Mesenchymal stem cell (in vitro differentiated cells and primary cell): ENCODE results near the gene ARPC2.

Source experiments
- DNase-seq: peaks from one replicate; pipeline ENCODE4 v3.0.0-alpha.2; 2013
- H2AFZ ChIP-seq: one replicate; pipeline ENCODE4 v1.6.1; 2013; ENCODE audit warnings: low read depth, mild to moderate bottlenecking, control low read depth, inconsistent platforms, low read length, moderate library complexity
- H2AK5ac ChIP-seq: 2 replicates; pipeline ENCODE4 v1.6.1; 2013; ENCODE audit warnings: low read length, moderate library complexity, mild to moderate bottlenecking, inconsistent platforms; ENCODE audit not compliant: severe bottlenecking
- H2BK120ac ChIP-seq: one replicate; pipeline ENCODE4 v1.6.1; 2013; ENCODE audit warnings: low read depth, mild to moderate bottlenecking, inconsistent platforms, low read length, moderate library complexity
- H2BK12ac ChIP-seq, 2 experiments: one replicate each; pipeline ENCODE4 v1.6.1; 2013; ENCODE audit warnings: inconsistent platforms in 2 of 2, low read length in 2 of 2, mild to moderate bottlenecking in 2 of 2, moderate library complexity in 2 of 2, control low read depth in 1 of 2
- H2BK15ac ChIP-seq: one replicate; pipeline ENCODE4 v1.6.1; 2013; ENCODE audit warnings: mild to moderate bottlenecking, low read depth, inconsistent platforms; ENCODE audit not compliant: poor library complexity, severe bottlenecking
- H2BK5ac ChIP-seq: 2 replicates; pipeline ENCODE4 v1.6.1; 2013; ENCODE audit warnings: low read depth, mild to moderate bottlenecking, low read length, control low read depth, inconsistent platforms; ENCODE audit not compliant: poor library complexity, severe bottlenecking
- H3K14ac ChIP-seq, 2 experiments: one replicate each; pipeline ENCODE4 v1.6.1; 2013; ENCODE audit warnings: inconsistent platforms in 2 of 2, low read length in 2 of 2, control low read depth in 1 of 2, mild to moderate bottlenecking in 1 of 2, moderate library complexity in 1 of 2
- H3K18ac ChIP-seq, 2 experiments: one replicate each; pipeline ENCODE4 v1.6.1; 2013; ENCODE audit warnings: inconsistent platforms in 2 of 2, low read length in 2 of 2, control low read depth in 1 of 2, low read depth in 1 of 2, mild to moderate bottlenecking in 1 of 2
- H3K23ac ChIP-seq, 2 experiments: one replicate each; pipeline ENCODE4 v1.6.1; 2013; ENCODE audit warnings: inconsistent platforms in 2 of 2, low read length in 2 of 2, mild to moderate bottlenecking in 2 of 2, moderate library complexity in 2 of 2, control low read depth in 1 of 2
- H3K27ac ChIP-seq: 2 replicates; pipeline ENCODE4 v1.5.1; 2013; ENCODE audit warnings: mild to moderate bottlenecking, moderate library complexity, low read length, control low read depth, inconsistent platforms; ENCODE audit not compliant: poor library complexity, severe bottlenecking
- H3K27me3 ChIP-seq, 2 experiments: 2 replicates each; pipeline versions ENCODE4 v1.6.1 to v1.7.0; 2013; ENCODE audit warnings: low read length in 2 of 2, mild to moderate bottlenecking in 2 of 2, moderate library complexity in 2 of 2, control low read depth in 1 of 2, inconsistent platforms in 1 of 2; ENCODE audit not compliant: control insufficient read depth in 1 of 2, insufficient read depth in 1 of 2
- H3K36me3 ChIP-seq, 2 experiments: 2 replicates each; pipeline versions ENCODE4 v1.6.1 to v1.7.0; 2013; ENCODE audit warnings: low read length in 2 of 2, control low read depth in 1 of 2, inconsistent platforms in 1 of 2, low read depth in 1 of 2, mild to moderate bottlenecking in 1 of 2; ENCODE audit not compliant: insufficient read depth in 2 of 2, control insufficient read depth in 1 of 2
- H3K4ac ChIP-seq, 2 experiments: one replicate each; pipeline ENCODE4 v1.6.1; 2013; ENCODE audit warnings: inconsistent platforms in 2 of 2, low read length in 2 of 2, mild to moderate bottlenecking in 2 of 2, moderate library complexity in 2 of 2, control low read depth in 1 of 2, low read depth in 1 of 2
- H3K4me1 ChIP-seq: 2 replicates; pipeline ENCODE4 v1.6.1; 2013; ENCODE audit warnings: low read depth, low read length, control low read depth; ENCODE audit not compliant: control insufficient read depth, insufficient read depth
- H3K4me2 ChIP-seq: 2 replicates; pipeline ENCODE4 v1.6.1; 2013; ENCODE audit warnings: low read length, mild to moderate bottlenecking, inconsistent platforms; ENCODE audit not compliant: poor library complexity, severe bottlenecking
- H3K4me3 ChIP-seq, 2 experiments: 2 replicates each; pipeline versions ENCODE4 v1.5.1 to v1.7.0; 2013; ENCODE audit warnings: low read length in 2 of 2, mild to moderate bottlenecking in 2 of 2, control low read depth in 1 of 2, low read depth in 1 of 2; ENCODE audit not compliant: insufficient read depth in 1 of 2
- H3K79me1 ChIP-seq: replicated peaks from 2 replicates; pipeline ENCODE4 v1.6.1; 2013; ENCODE audit warnings: mild to moderate bottlenecking, control low read depth, low read length, inconsistent platforms; ENCODE audit not compliant: poor library complexity, severe bottlenecking
- H3K9ac ChIP-seq: 2 replicates; pipeline ENCODE4 v1.7.0; 2013; ENCODE audit warnings: mild to moderate bottlenecking, low read length, moderate library complexity
- H3K9me3 ChIP-seq: 2 replicates; pipeline ENCODE4 v1.7.0; 2013; ENCODE audit warnings: mild to moderate bottlenecking, low read length; ENCODE audit not compliant: control insufficient read depth
- H4K8ac ChIP-seq: one replicate; pipeline ENCODE4 v1.6.1; 2013; ENCODE audit warnings: inconsistent platforms, mild to moderate bottlenecking, low read length, moderate library complexity
- H4K91ac ChIP-seq: one replicate; pipeline ENCODE4 v1.6.1; 2013; ENCODE audit warnings: mild to moderate bottlenecking, low read length, inconsistent platforms
- WGBS: methylation state at CpG from one replicate; pipeline ENCODE4 v1.1.7; 2013; ENCODE audit warnings: mixed read lengths; 5-methylcytosine and 5-hydroxymethylcytosine counted together

ARPC2 gene

GRCh38 chr2:218263817-218264641 lies 47.0 kb downstream of the ARPC2 start:
- H3K4me1 ChIP-seq, result peaks cover 29% of the 10 kb centered on the region
- H2BK12ac ChIP-seq, result no peak overlapping the region
- no peak overlapping the region for H3K14ac ChIP-seq
- no peak overlapping the region for H4K8ac ChIP-seq
- H3K23ac ChIP-seq, result no peak overlapping the region
- H3K18ac ChIP-seq, result no peak overlapping the region
- H3K9me3 ChIP-seq, result no peaks in the 10 kb centered on the region
- H2BK120ac ChIP-seq, result no peak overlapping the region
- H3K27me3 ChIP-seq, result no peaks in the 10 kb centered on the region
- H3K9ac ChIP-seq, result no peak overlapping the region
- peaks cover 47 to 60% of the 10 kb centered on the region in 2 experiments for H3K36me3 ChIP-seq
- H3K4me2 ChIP-seq, result no peak overlapping the region
- no peak overlapping the region for H3K4ac ChIP-seq
- no peak overlapping the region for H3K4me3 ChIP-seq
- H2AK5ac ChIP-seq, result no peak overlapping the region
- H2BK15ac ChIP-seq, result no peak overlapping the region
- peak overlapping the region; percentile 63 for H4K91ac ChIP-seq
- H2AFZ ChIP-seq, result no peak overlapping the region
- peaks cover 33% of the 10 kb centered on the region for H3K79me1 ChIP-seq
- peak; percentile 51 for DNase-seq
- 90% methylated on average over 13 of the region's 17 CpGs for WGBS
- no peak overlapping the region for H2BK5ac ChIP-seq
- H3K27ac ChIP-seq, result no peak overlapping the region

- no peak overlapping the region for H2AK5ac ChIP-seq
- H3K9ac ChIP-seq, result no peak overlapping the region
- 97% methylated on average over 22 of the region's 22 CpGs for WGBS
- H4K8ac ChIP-seq, result no peak overlapping the region
- peaks cover 47 to 60% of the 10 kb centered on the region in 2 experiments for H3K36me3 ChIP-seq
- H2BK12ac ChIP-seq, result no peak overlapping the region
- H2AFZ ChIP-seq, result no peak overlapping the region
- H4K91ac ChIP-seq, result no peak overlapping the region
- no peak overlapping the region for H3K18ac ChIP-seq
- H2BK15ac ChIP-seq, result no peak overlapping the region
- no peak overlapping the region for H3K4me2 ChIP-seq
- no peak overlapping the region for H3K23ac ChIP-seq
- no peak overlapping the region for H2BK5ac ChIP-seq
- H3K4ac ChIP-seq, result no peak overlapping the region
- H3K27me3 ChIP-seq, result no peaks in the 10 kb centered on the region
- no peaks in the 10 kb centered on the region for H3K9me3 ChIP-seq
- no peak overlapping the region for H2BK120ac ChIP-seq
- no peak overlapping the region for H3K4me3 ChIP-seq
- peaks cover 33% of the 10 kb centered on the region for H3K79me1 ChIP-seq
- peaks cover 29% of the 10 kb centered on the region for H3K4me1 ChIP-seq
- no peak overlapping the region for H3K27ac ChIP-seq
- DNase-seq, result no peak
- no peak overlapping the region for H3K14ac ChIP-seq
Observed at GRCh38 chr2:218264773-218265561, 48.0 kb downstream of the ARPC2 start.

GRCh38 chr2:218265626-218266025 lies 48.6 kb downstream of the ARPC2 start:
- Histone ChIP-seq H4K8ac (no peak overlapping the region), H3K4ac (no peak overlapping the region), H3K27ac (no peak overlapping the region), H3K4me3 (no peak overlapping the region), H3K36me3 (peaks cover 47 to 60% of the 10 kb centered on the region in 2 experiments), H2AK5ac (no peak overlapping the region), H3K14ac (no peak overlapping the region), H3K9ac (no peak overlapping the region), H3K79me1 (peaks cover 35% of the 10 kb centered on the region), H3K9me3 (no peaks in the 10 kb centered on the region), H3K23ac (no peak overlapping the region), H4K91ac (no peak overlapping the region), H2BK12ac (no peak overlapping the region), H2AFZ (no peak overlapping the region), H2BK120ac (no peak overlapping the region), H3K4me1 (peaks cover 24% of the 10 kb centered on the region), H3K4me2 (no peak overlapping the region), H2BK5ac (no peak overlapping the region), H3K27me3 (no peaks in the 10 kb centered on the region), H3K18ac (no peak overlapping the region), H2BK15ac (no peak overlapping the region)
- WGBS, result 96% methylated on average over 8 of the region's 8 CpGs
- no peak for DNase-seq

GRCh38 chr2:218266316-218266979 lies 49.5 kb downstream of the ARPC2 start:
- Histone ChIP-seq H3K9me3 (no peaks in the 10 kb centered on the region), H2BK12ac (no peak overlapping the region), H3K79me1 (peaks cover 42% of the 10 kb centered on the region), H3K18ac (no peak overlapping the region), H2AFZ (no peak overlapping the region), H2BK120ac (no peak overlapping the region), H3K9ac (no peak overlapping the region), H3K4ac (no peak overlapping the region), H3K23ac (no peak overlapping the region), H3K4me1 (peaks cover 21% of the 10 kb centered on the region), H3K36me3 (peaks cover 47 to 60% of the 10 kb centered on the region in 2 experiments), H4K91ac (no peak overlapping the region), H2BK5ac (no peak overlapping the region), H2AK5ac (no peak overlapping the region), H3K4me3 (no peak overlapping the region), H3K27ac (no peak overlapping the region), H3K27me3 (no peaks in the 10 kb centered on the region), H2BK15ac (no peak overlapping the region), H3K4me2 (no peak overlapping the region), H3K14ac (no peak overlapping the region), H4K8ac (no peak overlapping the region)
- WGBS, result 94% methylated on average over 15 of the region's 15 CpGs
- DNase-seq, result no peak
